IMR-90 (cell line): ENCODE data around the gene KCNK15. TPM values are rescaled to one million over a fixed set of nuclear protein-coding genes. Genes with fewer than 3 reads are reported as not detected.

Experiments
- ATAC-seq: fragments of 200-7000 bp; cut with Tn5 transposase; 2 replicates; pipeline ENCODE4 v1.9.1; 2020; ENCODE audit warnings: low read depth, mild to moderate bottlenecking, moderate library complexity
- BruUV-seq: library from RNA; stranded (reverse); fragments of 400-500 nt; replicated peaks from 2 replicates; lab custom pipeline; 2021; lab: Mats Ljungman, UMichigan
- CTCF ChIA-PET: fragments of 300-600 bp; formaldehyde crosslinking; extraction: SDS; loops from one replicate; lab custom pipeline; 2021; ENCODE audit warnings: antibody characterized with exemption; lab: Yijun Ruan, JAX
- POLR2A ChIA-PET: fragments of 300-600 bp; sonication (Branson Sonifier 250); formaldehyde crosslinking; loops from one replicate; lab custom pipeline; 2022; ENCODE audit warnings: antibody characterized with exemption; ENCODE audit not compliant: unreplicated experiment; lab: Charles Lee
- DNase-seq: peaks from one replicate; pipeline ENCODE4 v3.0.0; 2013
- H2AFZ ChIP-seq: replicated peaks from 2 replicates; pipeline ENCODE3; 2013; ENCODE audit warnings: low read length, mild to moderate bottlenecking; ENCODE audit not compliant: poor library complexity
- H2AK5ac ChIP-seq: 2 replicates; pipeline ENCODE4 v1.6.1; 2013; ENCODE audit warnings: low read depth, low read length, inconsistent platforms
- H2AK9ac ChIP-seq: replicated peaks from 2 replicates; pipeline ENCODE3; 2013; ENCODE audit warnings: mild to moderate bottlenecking, low read depth, low read length, moderate library complexity; ENCODE audit not compliant: poor library complexity
- H2BK120ac ChIP-seq: 2 replicates; pipeline ENCODE4 v1.6.1; 2013; ENCODE audit warnings: low read depth, low read length, inconsistent platforms
- H2BK15ac ChIP-seq: 3 replicates; pipeline ENCODE4 v1.6.1; 2013; ENCODE audit warnings: low read depth, low read length, inconsistent platforms
- H2BK20ac ChIP-seq: 2 replicates; pipeline ENCODE4 v1.6.1; 2013; ENCODE audit warnings: low read depth, mild to moderate bottlenecking, inconsistent platforms, low read length, moderate library complexity
- H2BK5ac ChIP-seq: 2 replicates; pipeline ENCODE4 v1.6.1; 2013; ENCODE audit warnings: mild to moderate bottlenecking, low read depth, low read length, inconsistent platforms; ENCODE audit not compliant: poor library complexity, severe bottlenecking
- H3K14ac ChIP-seq: replicated peaks from 2 replicates; pipeline ENCODE4 v1.6.1; 2013; ENCODE audit warnings: low read depth, low read length, inconsistent platforms
- H3K18ac ChIP-seq: 2 replicates; pipeline ENCODE4 v1.6.1; 2013; ENCODE audit warnings: low read depth, low read length, control low read depth
- H3K23ac ChIP-seq: 2 replicates; pipeline ENCODE4 v1.6.1; 2013; ENCODE audit warnings: low read depth, low read length, inconsistent platforms
- H3K27ac ChIP-seq: 2 replicates; pipeline ENCODE4 v1.5.1; 2013; ENCODE audit warnings: mild to moderate bottlenecking, control low read depth, low read length; ENCODE audit not compliant: insufficient read depth
- H3K27me3 ChIP-seq: 2 replicates; pipeline ENCODE4 v1.6.1; 2013; ENCODE audit warnings: low read length; ENCODE audit not compliant: control insufficient read depth, insufficient read depth
- H3K36me3 ChIP-seq: 2 replicates; pipeline ENCODE4 v1.6.1; 2013; ENCODE audit warnings: low read length, mixed read lengths; ENCODE audit not compliant: control insufficient read depth, insufficient read depth
- H3K4ac ChIP-seq: 2 replicates; pipeline ENCODE4 v1.6.1; 2013; ENCODE audit warnings: low read depth, low read length, inconsistent platforms
- H3K4me1 ChIP-seq: 2 replicates; pipeline ENCODE4 v1.6.1; 2013; ENCODE audit warnings: low read length, mixed read lengths; ENCODE audit not compliant: control insufficient read depth, insufficient read depth
- H3K4me2 ChIP-seq: 2 replicates; pipeline ENCODE4 v1.6.1; 2013; ENCODE audit warnings: low read depth, mild to moderate bottlenecking, control low read depth, low read length, moderate library complexity
- H3K4me3 ChIP-seq: 2 replicates; pipeline ENCODE4 v1.5.1; 2013; ENCODE audit warnings: low read depth, mild to moderate bottlenecking, control low read depth, low read length, moderate library complexity; ENCODE audit not compliant: insufficient read depth
- H3K56ac ChIP-seq: 2 replicates; pipeline ENCODE4 v1.6.1; 2013; ENCODE audit warnings: low read length, inconsistent platforms; ENCODE audit not compliant: insufficient read depth; ENCODE audit errors: extremely low read depth
- H3K79me1 ChIP-seq, 2 experiments: 2 replicates each; pipeline ENCODE4 v1.6.1; 2013; ENCODE audit warnings: low read length in 2 of 2, inconsistent platforms in 1 of 2, low read depth in 1 of 2
- H3K9ac ChIP-seq: 2 replicates; pipeline ENCODE4 v1.6.1; 2013; ENCODE audit warnings: low read depth, low read length, control low read depth
- H3K9me1 ChIP-seq: 2 replicates; pipeline ENCODE4 v1.6.1; 2013; ENCODE audit warnings: low read length, inconsistent platforms; ENCODE audit not compliant: insufficient read depth
- H3K9me3 ChIP-seq: 2 replicates; pipeline ENCODE4 v1.6.1; 2013; ENCODE audit warnings: low read length; ENCODE audit not compliant: control insufficient read depth, insufficient read depth
- H4K20me1 ChIP-seq: 2 replicates; pipeline ENCODE4 v1.6.1; 2013; ENCODE audit warnings: low read length, inconsistent platforms; ENCODE audit not compliant: insufficient read depth
- H4K5ac ChIP-seq: 2 replicates; pipeline ENCODE4 v1.6.1; 2013; ENCODE audit warnings: mild to moderate bottlenecking, low read depth, low read length, control low read depth
- H4K8ac ChIP-seq, 2 experiments: 2 replicates each; pipeline ENCODE4 v1.6.1; 2013; ENCODE audit warnings: low read depth in 2 of 2, low read length in 2 of 2, control low read depth in 1 of 2, inconsistent platforms in 1 of 2
- H4K91ac ChIP-seq: 2 replicates; pipeline ENCODE4 v1.6.1; 2013; ENCODE audit warnings: low read depth, low read length, inconsistent platforms; ENCODE audit not compliant: insufficient read depth
- BHLHE40 ChIP-seq: fragments of 150-350 bp; IDR thresholded peaks from 2 replicates; pipeline ENCODE4 v1.6.1; 2016; ENCODE audit warnings: mild to moderate bottlenecking, low read depth, low read length
- MAZ ChIP-seq: IDR thresholded peaks from 2 replicates; pipeline ENCODE4 v1.6.1; 2012; ENCODE audit warnings: low read depth, mild to moderate bottlenecking, low read length, improper control_type of control experiment, moderate library complexity, borderline replicate concordance
- MXI1 ChIP-seq: IDR thresholded peaks from 2 replicates; pipeline ENCODE4 v1.6.1; 2012; ENCODE audit warnings: low read depth, mild to moderate bottlenecking, low read length, moderate library complexity, borderline replicate concordance
- POLR2A ChIP-seq: IDR thresholded peaks from 2 replicates; pipeline ENCODE4 v1.6.1; 2012; ENCODE audit warnings: mild to moderate bottlenecking, low read depth, low read length
- RAD21 ChIP-seq: IDR thresholded peaks from 2 replicates; pipeline ENCODE4 v1.6.1; 2012; ENCODE audit warnings: low read length, improper control_type of control experiment
- SMC3 ChIP-seq: fragments of 150-350 bp; IDR thresholded peaks from 2 replicates; pipeline ENCODE4 v1.6.1; 2016; ENCODE audit warnings: low read depth, mild to moderate bottlenecking, antibody characterized with exemption, low read length, moderate library complexity
- WGBS, 2 experiments: methylation state at CpG; one replicate each; pipeline versions ENCODE4 v1.1.5 to v1.1.7; 2013; ENCODE audit warnings: missing lambda C conversion rate in 2 of 2; ENCODE audit not compliant: insufficient read length in 1 of 2; ENCODE audit errors: extremely low coverage in 2 of 2; 5-methylcytosine and 5-hydroxymethylcytosine counted together
- dilution Hi-C: fragments of 300-500 bp; cut with HindIII; formaldehyde crosslinking; loops from one replicate; pipeline ENCODE4 v1.14.3; 2018; ENCODE audit warnings: low sequenced_read_pairs; ENCODE audit not compliant: unreplicated experiment
- in situ Hi-C: fragments of 300-500 bp; cut with MboI; formaldehyde crosslinking; loops from 3 replicates; pipeline ENCODE4 v1.14.3; 2019; ENCODE audit warnings: low sequenced_read_pairs, inconsistent platforms, mixed read lengths
- intact Hi-C: fragments of 100-400 bp; cut with micrococcal nuclease; formaldehyde crosslinking; loops from 2 replicates; pipeline ENCODE4 v1.10.0; 2022
- polyA plus RNA-seq, 3 experiments: library from polyadenylated mRNA; depleted of rRNA; stranded (reverse); fragments of >200 nt; gene quantifications; 2 replicates each; pipeline ENCODE4 v1.2.3, GENCODE V29; 2012; ENCODE audit warnings: low replicate concordance in 1 of 3
- total RNA-seq: library from RNA; depleted of rRNA; stranded (reverse); fragments of >200 nt; gene quantifications from 2 replicates; pipeline ENCODE4 v1.2.3, GENCODE V29; 2012
- TF ChIP-seq, protein P1 (sequence below): conservative IDR thresholded peaks from 2 replicates; pipeline ENCODE4 v1.5.1; 2012; ENCODE audit warnings: mild to moderate bottlenecking, low read depth, low read length, improper control_type of control experiment

The KCNK15 gene
- total and polyA plus RNA-seq, 2 of the 4 experiments (the other 2 are of a cell fraction), result not detected

DNA sequence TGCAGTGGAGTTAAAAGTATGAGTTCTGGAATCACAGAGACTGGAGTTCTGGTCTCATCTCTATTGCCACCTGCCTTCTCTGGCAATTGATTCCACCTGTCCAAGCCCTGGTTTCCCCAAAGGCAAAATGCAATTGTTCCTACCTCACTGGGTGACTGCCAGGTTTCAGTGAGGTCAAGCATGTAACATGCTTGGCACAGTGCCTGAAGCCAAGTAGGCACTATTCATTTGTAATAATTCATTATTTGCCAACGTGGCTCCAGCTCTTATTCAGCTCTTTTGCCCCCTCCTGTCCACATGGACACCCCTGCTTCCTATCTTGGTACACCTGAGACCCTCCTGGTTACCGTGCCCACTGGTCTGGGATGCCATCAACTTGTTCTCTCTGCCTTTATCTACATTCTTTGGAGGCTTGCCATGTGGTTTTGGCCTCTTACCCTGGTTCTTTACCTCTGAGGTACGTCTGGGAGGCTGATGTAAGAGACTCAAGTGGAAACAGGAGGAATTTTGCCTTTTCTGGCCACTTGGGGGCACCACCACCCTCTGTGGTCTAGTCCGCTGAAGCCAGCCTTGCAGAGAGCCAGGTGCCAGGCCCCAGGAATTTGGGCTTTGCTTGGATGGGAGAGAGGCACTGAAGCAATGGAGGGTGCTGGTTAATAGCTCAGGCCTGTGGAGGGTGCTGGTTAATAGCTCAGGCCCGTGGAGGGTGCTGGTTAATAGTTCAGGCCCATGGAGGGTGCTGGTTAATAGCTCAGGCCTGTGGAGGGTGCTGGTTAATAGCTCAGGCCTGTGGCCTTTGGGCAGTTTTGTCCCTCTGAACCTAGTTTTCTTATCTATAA, 1.7 kb downstream of the KCNK15 start:
- in situ Hi-C loops, result no loop called here
- Histone ChIP-seq H2AFZ (peak overlapping the region; percentile 14), H4K20me1 (no peaks in the 10 kb centered on the region; the same call in 1 of the 2 replicates), H3K27ac (no peak overlapping the region), H4K8ac (no peak overlapping the region), H3K9me1 (no peaks in the 10 kb centered on the region), H2BK120ac (no peak overlapping the region), H4K5ac (no peak overlapping the region), H3K23ac (no peak overlapping the region), H3K56ac (no peak overlapping the region), H4K91ac (no peak overlapping the region), H3K4me2 (no peak overlapping the region), H3K4ac (no peak overlapping the region), H3K18ac (no peak overlapping the region), H3K9me3 (no peaks in the 10 kb centered on the region), H2BK5ac (no peak overlapping the region), H2BK15ac (no peak overlapping the region), H2AK9ac (peak overlapping the region; percentile 36), H3K4me1 (peaks cover 1% of the 10 kb centered on the region; the same call in 1 of the 2 replicates), H3K36me3 (no peaks in the 10 kb centered on the region), H3K27me3 (peaks cover 82% of the 10 kb centered on the region), H3K4me3 (no peak overlapping the region), H2BK20ac (no peak overlapping the region), H3K9ac (no peak overlapping the region), H3K79me1 (no peaks in the 10 kb centered on the region), H2AK5ac (no peak overlapping the region), H3K14ac (no peak overlapping the region)
- CTCF ChIA-PET, result interaction anchor here (0.7 to 1.5 kb wide), 5 partner anchors 33 to 348 kb away, joined by 3 to 4 read pairs (median 4); no protein-coding TSS in a partner anchor
- no TSS peak for BruUV-seq
- dilution Hi-C loops, result no loop called here
- peak; percentile 64 for ATAC-seq
- intact Hi-C loops, result loop anchor here (1.0 to 5.0 kb wide), 3 partner anchors 120 to 545 kb away; no protein-coding TSS in a partner anchor
- peak; percentile 53 for DNase-seq
- POLR2A ChIA-PET, result no interaction called here
- WGBS, 2 experiments, result 20% methylated on average over 1 of the region's 5 CpGs; no CpG with 5 or more reads in 1 of the 2 experiments
- TF ChIP-seq MAZ, result no peak
- no peak for TF ChIP-seq POLR2A
- peak; percentile 52 for TF ChIP-seq SMC3
- TF ChIP-seq RAD21, result peak; percentile 54
- TF ChIP-seq, protein P1, sequence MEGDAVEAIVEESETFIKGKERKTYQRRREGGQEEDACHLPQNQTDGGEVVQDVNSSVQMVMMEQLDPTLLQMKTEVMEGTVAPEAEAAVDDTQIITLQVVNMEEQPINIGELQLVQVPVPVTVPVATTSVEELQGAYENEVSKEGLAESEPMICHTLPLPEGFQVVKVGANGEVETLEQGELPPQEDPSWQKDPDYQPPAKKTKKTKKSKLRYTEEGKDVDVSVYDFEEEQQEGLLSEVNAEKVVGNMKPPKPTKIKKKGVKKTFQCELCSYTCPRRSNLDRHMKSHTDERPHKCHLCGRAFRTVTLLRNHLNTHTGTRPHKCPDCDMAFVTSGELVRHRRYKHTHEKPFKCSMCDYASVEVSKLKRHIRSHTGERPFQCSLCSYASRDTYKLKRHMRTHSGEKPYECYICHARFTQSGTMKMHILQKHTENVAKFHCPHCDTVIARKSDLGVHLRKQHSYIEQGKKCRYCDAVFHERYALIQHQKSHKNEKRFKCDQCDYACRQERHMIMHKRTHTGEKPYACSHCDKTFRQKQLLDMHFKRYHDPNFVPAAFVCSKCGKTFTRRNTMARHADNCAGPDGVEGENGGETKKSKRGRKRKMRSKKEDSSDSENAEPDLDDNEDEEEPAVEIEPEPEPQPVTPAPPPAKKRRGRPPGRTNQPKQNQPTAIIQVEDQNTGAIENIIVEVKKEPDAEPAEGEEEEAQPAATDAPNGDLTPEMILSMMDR, result peak; percentile 66
- TF ChIP-seq BHLHE40, result no peak
- no peak for TF ChIP-seq MXI1
